HCT116 (cell line): Measurements from ENCODE around the gene MRPL24. TPM values are rescaled to one million over a fixed set of nuclear protein-coding genes. Genes with fewer than 3 reads are reported as not detected.

ENCODE experiments used
- ATAC-seq: fragments of 200-7000 bp; cut with Tn5 transposase; 2 replicates; pipeline ENCODE4 v1.9.1; 2020; ENCODE audit warnings: mild to moderate bottlenecking, moderate library complexity
- BruUV-seq: library from RNA; stranded (reverse); fragments of 400-500 nt; replicated peaks from 2 replicates; lab custom pipeline; 2021; lab: Mats Ljungman, UMichigan
- CTCF ChIA-PET: fragments of 300-600 bp; sonication (Branson Sonifier 250); formaldehyde crosslinking; loops from one replicate; lab custom pipeline; 2021; ENCODE audit warnings: antibody characterized with exemption; lab: Charles Lee
- POLR2A ChIA-PET: fragments of 300-600, 350-600 bp; sonication (Branson Sonifier 250); formaldehyde crosslinking; loops from one replicate; lab custom pipeline; 2021; ENCODE audit warnings: antibody characterized with exemption; lab: Charles Lee
- RAD21 ChIA-PET, 2 experiments: fragments of 300-600 bp; sonication (Branson Sonifier 250); formaldehyde crosslinking; loops; one replicate each; lab custom pipeline; 2023; ENCODE audit warnings: low total read pairs in 2 of 2; ENCODE audit not compliant: uncharacterized antibody in 2 of 2, unreplicated experiment in 2 of 2, low non-redundant PET in 1 of 2; lab: Charles Lee
- DNase-seq: peaks from one replicate; pipeline ENCODE4 v3.0.0-alpha.2; 2010; ENCODE audit warnings: low read depth, low spot score
- H2AFZ ChIP-seq: fragments of 200-600 bp; shearing (Covaris generic), sonication (generic); 2 replicates; pipeline ENCODE4 v1.6.1; 2017; ENCODE audit warnings: low read depth, mixed run types, mixed read lengths, antibody characterized with exemption, low read length; ENCODE audit not compliant: poor library complexity, severe bottlenecking
- H3K27ac ChIP-seq: 2 replicates; pipeline ENCODE4 v1.5.1; 2012; ENCODE audit warnings: low read depth, low read length
- H3K27me3 ChIP-seq: fragments of 200-600 bp; sonication (generic); 2 replicates; pipeline ENCODE4 v1.6.1; 2016; ENCODE audit warnings: mixed run types, low read length, mixed read lengths; ENCODE audit not compliant: insufficient read depth
- H3K36me3 ChIP-seq, 2 experiments: fragments of 200-500 bp in 1 of 2; fragments of 200-600 bp in 1 of 2; sonication (Bioruptor generic) in 1 of 2; sonication (generic) in 1 of 2; 2 replicates each; pipeline versions ENCODE4 v1.5.1 to v1.6.1; 2014 to 2016; ENCODE audit warnings: low read length in 2 of 2, inconsistent platforms in 1 of 2, mixed read lengths in 1 of 2, mixed run types in 1 of 2; ENCODE audit not compliant: insufficient read depth in 2 of 2, control insufficient read depth in 1 of 2
- H3K4me1 ChIP-seq, 2 experiments: fragments of 200-600 bp in 1 of 2; sonication (generic) in 1 of 2; 2 replicates each; pipeline versions ENCODE4 v1.5.1 to v1.6.1; 2012 to 2017; ENCODE audit warnings: low read length in 2 of 2, inconsistent platforms in 1 of 2, mild to moderate bottlenecking in 1 of 2, mixed read lengths in 1 of 2, mixed run types in 1 of 2, moderate library complexity in 1 of 2; ENCODE audit not compliant: insufficient read depth in 2 of 2, control insufficient read depth in 1 of 2
- H3K4me2 ChIP-seq: fragments of 200-600 bp; sonication (generic); 2 replicates; pipeline ENCODE4 v1.6.1; 2017; ENCODE audit warnings: mixed run types, low read length, mixed read lengths
- H3K4me3 ChIP-seq, 2 experiments: fragments of 200-600 bp in 1 of 2; sonication (generic) in 1 of 2; replicated peaks in 1 of 2; 2 replicates each; pipeline ENCODE4 v1.5.1; 2011 to 2016; ENCODE audit warnings: low read length in 2 of 2, control low read depth in 1 of 2, low read depth in 1 of 2, mild to moderate bottlenecking in 1 of 2, mixed read lengths in 1 of 2, mixed run types in 1 of 2
- H3K79me2 ChIP-seq: fragments of 200-600 bp; sonication (generic); 2 replicates; pipeline ENCODE4 v1.6.1; 2017; ENCODE audit warnings: mild to moderate bottlenecking, mixed run types, low read length, moderate library complexity, mixed read lengths; ENCODE audit not compliant: insufficient read depth
- H3K9ac ChIP-seq: fragments of 200-600 bp; sonication (generic); 2 replicates; pipeline ENCODE4 v1.6.1; 2016; ENCODE audit warnings: low read length, mixed read lengths
- H3K9me2 ChIP-seq: fragments of 200-600 bp; sonication (generic), shearing (Covaris generic); 2 replicates; pipeline ENCODE4 v1.6.1; 2017; ENCODE audit warnings: mixed run types, mild to moderate bottlenecking, moderate library complexity; ENCODE audit not compliant: insufficient read depth
- H3K9me3 ChIP-seq, 2 experiments: fragments of 200-500 bp in 1 of 2; fragments of 200-600 bp in 1 of 2; sonication (Bioruptor generic) in 1 of 2; sonication (generic) in 1 of 2; 2 replicates each; pipeline ENCODE4 v1.6.1; 2014 to 2017; ENCODE audit warnings: low read length in 2 of 2, mixed read lengths in 2 of 2, inconsistent platforms in 1 of 2, low read depth in 1 of 2, mild to moderate bottlenecking in 1 of 2, mixed run types in 1 of 2, moderate library complexity in 1 of 2; ENCODE audit not compliant: control insufficient read depth in 1 of 2, insufficient read depth in 1 of 2
- H4K20me1 ChIP-seq: fragments of 200-600 bp; sonication (generic), shearing (Covaris generic); 2 replicates; pipeline ENCODE4 v1.6.1; 2017; ENCODE audit warnings: mixed run types, mild to moderate bottlenecking, moderate library complexity; ENCODE audit not compliant: insufficient read depth
- EZH2phosphoT487 ChIP-seq: fragments of 200-600 bp; IDR thresholded peaks from 2 replicates; pipeline ENCODE4 v1.6.1; 2018; ENCODE audit warnings: antibody characterized with exemption, borderline replicate concordance
- FOSL1 ChIP-seq: IDR thresholded peaks from 2 replicates; pipeline ENCODE4 v1.6.1; 2012; ENCODE audit warnings: low read depth
- POLR2A ChIP-seq: IDR thresholded peaks from 2 replicates; pipeline ENCODE4 v1.7.0; 2011; ENCODE audit warnings: borderline replicate concordance; ENCODE audit not compliant: insufficient read depth, insufficient read length; ENCODE audit errors: extremely low read depth
- POLR2AphosphoS5 ChIP-seq: IDR thresholded peaks from 2 replicates; pipeline ENCODE4 v1.6.1; 2011; ENCODE audit warnings: mild to moderate bottlenecking, low read depth, low read length, moderate library complexity
- ZFX ChIP-seq: fragments of 450-650 bp; IDR thresholded peaks from 2 replicates; pipeline ENCODE4 v1.6.1; 2017
- ZNF274 ChIP-seq: fragments of 200-500 bp; sonication (Bioruptor generic); IDR thresholded peaks from 2 replicates; pipeline ENCODE4 v1.6.1; 2014; ENCODE audit warnings: mild to moderate bottlenecking, low read depth, low read length, inconsistent platforms
- intact Hi-C: fragments of 100-400 bp; cut with micrococcal nuclease; formaldehyde crosslinking; loops from 2 replicates; pipeline ENCODE4 v1.10.0; 2022
- total RNA-seq: library from RNA; stranded (reverse); gene quantifications from one replicate; pipeline ENCODE4 v1.2.1, GENCODE V29; 2021; ENCODE audit not compliant: unreplicated experiment
- TF ChIP-seq, protein P1 (sequence below): IDR thresholded peaks from 2 replicates; pipeline ENCODE4 v1.6.1; 2012; ENCODE audit warnings: low read depth
- TF ChIP-seq, protein P2 (sequence below): IDR thresholded peaks from 2 replicates; pipeline ENCODE4 v1.6.1; 2012

The MRPL24 gene
- total RNA-seq, 1 experiment from 2014 or later = 111 TPM

- Histone ChIP-seq H3K27ac (no peak overlapping the region), H3K36me3 (peaks cover 5 to 22% of the 10 kb centered on the region in 2 experiments; a peak in 2 of 4 replicates), H3K9me3 (no peaks in the 10 kb centered on the region), H3K4me1 (peaks cover 7 to 12% of the 10 kb centered on the region in 2 experiments), H3K79me2 (peaks cover 96% of the 10 kb centered on the region), H3K4me2 (no peak overlapping the region), H3K9ac (no peak overlapping the region), H2AFZ (no peak overlapping the region), H3K9me2 (no peaks in the 10 kb centered on the region), H4K20me1 (no peaks in the 10 kb centered on the region), H3K27me3 (no peaks in the 10 kb centered on the region), H3K4me3 (no peak overlapping the region)
- ChIA-PET CTCF (interaction anchor here (1.5 to 6.4 kb wide), 3 partner anchors 42 to 156 kb away, joined by 4 to 51 read pairs (median 4); partner anchors contain the start of genes ISG20L2 and METTL25B), POLR2A (interaction anchor here (0.6 kb wide), 1 partner anchor 20 kb away, joined by 6 read pairs; no protein-coding TSS in a partner anchor), RAD21 (no interaction called here)
- TF ChIP-seq FOSL1 (no peak), POLR2AphosphoS5 (no peak), ZNF274 (no peak), POLR2A (no peak), EZH2phosphoT487 (no peak), ZFX (no peak)
- TF ChIP-seq, protein P1, sequence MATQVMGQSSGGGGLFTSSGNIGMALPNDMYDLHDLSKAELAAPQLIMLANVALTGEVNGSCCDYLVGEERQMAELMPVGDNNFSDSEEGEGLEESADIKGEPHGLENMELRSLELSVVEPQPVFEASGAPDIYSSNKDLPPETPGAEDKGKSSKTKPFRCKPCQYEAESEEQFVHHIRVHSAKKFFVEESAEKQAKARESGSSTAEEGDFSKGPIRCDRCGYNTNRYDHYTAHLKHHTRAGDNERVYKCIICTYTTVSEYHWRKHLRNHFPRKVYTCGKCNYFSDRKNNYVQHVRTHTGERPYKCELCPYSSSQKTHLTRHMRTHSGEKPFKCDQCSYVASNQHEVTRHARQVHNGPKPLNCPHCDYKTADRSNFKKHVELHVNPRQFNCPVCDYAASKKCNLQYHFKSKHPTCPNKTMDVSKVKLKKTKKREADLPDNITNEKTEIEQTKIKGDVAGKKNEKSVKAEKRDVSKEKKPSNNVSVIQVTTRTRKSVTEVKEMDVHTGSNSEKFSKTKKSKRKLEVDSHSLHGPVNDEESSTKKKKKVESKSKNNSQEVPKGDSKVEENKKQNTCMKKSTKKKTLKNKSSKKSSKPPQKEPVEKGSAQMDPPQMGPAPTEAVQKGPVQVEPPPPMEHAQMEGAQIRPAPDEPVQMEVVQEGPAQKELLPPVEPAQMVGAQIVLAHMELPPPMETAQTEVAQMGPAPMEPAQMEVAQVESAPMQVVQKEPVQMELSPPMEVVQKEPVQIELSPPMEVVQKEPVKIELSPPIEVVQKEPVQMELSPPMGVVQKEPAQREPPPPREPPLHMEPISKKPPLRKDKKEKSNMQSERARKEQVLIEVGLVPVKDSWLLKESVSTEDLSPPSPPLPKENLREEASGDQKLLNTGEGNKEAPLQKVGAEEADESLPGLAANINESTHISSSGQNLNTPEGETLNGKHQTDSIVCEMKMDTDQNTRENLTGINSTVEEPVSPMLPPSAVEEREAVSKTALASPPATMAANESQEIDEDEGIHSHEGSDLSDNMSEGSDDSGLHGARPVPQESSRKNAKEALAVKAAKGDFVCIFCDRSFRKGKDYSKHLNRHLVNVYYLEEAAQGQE = no peak
- TF ChIP-seq, protein P2, sequence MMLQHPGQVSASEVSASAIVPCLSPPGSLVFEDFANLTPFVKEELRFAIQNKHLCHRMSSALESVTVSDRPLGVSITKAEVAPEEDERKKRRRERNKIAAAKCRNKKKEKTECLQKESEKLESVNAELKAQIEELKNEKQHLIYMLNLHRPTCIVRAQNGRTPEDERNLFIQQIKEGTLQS = no peak
- DNase-seq (no peak), ATAC-seq (no peak)
- intact Hi-C loops = no loop called here
- BruUV-seq = no TSS peak
These were observed 31.3 kb upstream of the MRPL24 start for GRCh38 chr1:156772222-156772621.
